DMS114 treated with DMSO at 0.1 percent for 48 hours (cell line): ENCODE measurements around the gene IGF2BP2.
A peak's percentile ranks its signal among the peaks of the same experiment; 100 is the strongest.
"Not testable (repeated sequence)": the region's sequence is repeated elsewhere in the genome, so short reads cannot be mapped to it uniquely, and the experiment has no call there.

Experiments used
- DNase-seq: peaks from one replicate; lab custom pipeline; 2025; ENCODE audit not compliant: unreplicated experiment; lab: John Stamatoyannopoulos, UW

IGF2BP2 gene

GRCh38 chr3:185825006-185825638 is at the start of gene IGF2BP2:
TSS of gene IGF2BP2 (minus strand) at chr3:185825042. CDS start at chr3:185824960, 82 bp downstream.
- peak; percentile 43 for DNase-seq

GRCh38 chr3:185874119-185874518 is 49.3 kb upstream of the IGF2BP2 start:
- no peak for DNase-seq

GRCh38 chr3:185867650-185868049 is 42.8 kb upstream of the IGF2BP2 start:
- DNase-seq = no peak

GRCh38 chr3:185866995-185867394 is 42.2 kb upstream of the IGF2BP2 start:
- no peak for DNase-seq

- DNase-seq = no peak
Observed at GRCh38 chr3:185866555-185866954, 41.7 kb upstream of the IGF2BP2 start.

GRCh38 chr3:185865247-185865646 is 40.4 kb upstream of the IGF2BP2 start:
- no peak for DNase-seq

- DNase-seq = no peak
Observed at GRCh38 chr3:185864767-185865166, 39.9 kb upstream of the IGF2BP2 start.

- no peak for DNase-seq
Observed at GRCh38 chr3:185862920-185863319, 38.1 kb upstream of the IGF2BP2 start.

GRCh38 chr3:185859294-185859972 is 34.6 kb upstream of the IGF2BP2 start:
- DNase-seq = no peak

GRCh38 chr3:185858502-185859225 is 33.8 kb upstream of the IGF2BP2 start:
- no peak for DNase-seq

GRCh38 chr3:185857208-185857607 is 32.4 kb upstream of the IGF2BP2 start:
- DNase-seq = no peak

- DNase-seq = no peak
Observed at GRCh38 chr3:185856652-185857051, 31.8 kb upstream of the IGF2BP2 start.

- DNase-seq = not testable (repeated sequence)
Observed at GRCh38 chr3:185853771-185854170, 28.9 kb upstream of the IGF2BP2 start.

- DNase-seq = no peak
Observed at GRCh38 chr3:185852635-185853034, 27.8 kb upstream of the IGF2BP2 start.

- DNase-seq = no peak
Observed at GRCh38 chr3:185851959-185852358, 27.1 kb upstream of the IGF2BP2 start.

- no peak for DNase-seq
Observed at GRCh38 chr3:185851046-185851445, 26.2 kb upstream of the IGF2BP2 start.

GRCh38 chr3:185847506-185847905 is 22.7 kb upstream of the IGF2BP2 start:
- DNase-seq = no peak

GRCh38 chr3:185846037-185846436 is 21.2 kb upstream of the IGF2BP2 start:
- no peak for DNase-seq

GRCh38 chr3:185844051-185844450 is 19.2 kb upstream of the IGF2BP2 start:
- no peak for DNase-seq

- DNase-seq = no peak
Observed at GRCh38 chr3:185843635-185844034, 18.8 kb upstream of the IGF2BP2 start.

- no peak for DNase-seq
Observed at GRCh38 chr3:185843126-185843525, 18.3 kb upstream of the IGF2BP2 start.

- DNase-seq = no peak
Observed at GRCh38 chr3:185842241-185842640, 17.4 kb upstream of the IGF2BP2 start.
